HepG2 (cell line): Measurements from ENCODE around the gene APOBEC3H. TPM values are rescaled to one million over a fixed set of nuclear protein-coding genes. Genes with fewer than 3 reads are reported as not detected.
"Not testable (repeated sequence)": the region's sequence is repeated elsewhere in the genome, so short reads cannot be mapped to it uniquely, and the experiment has no call there.

ENCODE experiments used
- ATAC-seq: fragments of 200-7000 bp; cut with Tn5 transposase; 3 replicates; pipeline ENCODE4 v1.9.1; 2020; ENCODE audit warnings: mild to moderate bottlenecking, moderate library complexity
- Bru-seq: library from RNA; stranded (reverse); fragments of 400-500 nt; gene quantifications from one replicate; lab custom pipeline; 2021; lab: Mats Ljungman, UMichigan
- BruChase-seq, 2 experiments: library from RNA; stranded (reverse); fragments of 400-500 nt; gene quantifications; one replicate each; lab custom pipeline; 2021; lab: Mats Ljungman, UMichigan
- BruUV-seq: library from RNA; stranded (reverse); fragments of 400-500 nt; replicated peaks from 2 replicates; lab custom pipeline; 2021; lab: Mats Ljungman, UMichigan
- CTCF ChIA-PET: fragments of 300-600 bp; formaldehyde crosslinking; extraction: SDS; loops from one replicate; lab custom pipeline; 2021; ENCODE audit warnings: low total read pairs, inconsistent platforms, low intra/inter-chr PET ratio; lab: Yijun Ruan, JAX
- POLR2A ChIA-PET: fragments of 350-600 bp; sonication (Branson Sonifier 250); formaldehyde crosslinking; loops from one replicate; lab custom pipeline; 2020; ENCODE audit warnings: antibody characterized with exemption, inconsistent platforms; lab: Yijun Ruan, JAX
- DNase-seq: peaks from one replicate; pipeline ENCODE4 v3.0.0-alpha.2; 2015; ENCODE audit warnings: low spot score
- FAIRE-seq: peaks from 3 replicates; lab custom pipeline; 2011; peaks lifted over from hg19 to GRCh38; lab: Jason Lieb, UNC
- H2AFZ ChIP-seq: one replicate; pipeline ENCODE4 v1.6.1; 2011; ENCODE audit warnings: low read length, inconsistent platforms
- H3K27ac ChIP-seq: fragments of 300-600 bp; 3 replicates; pipeline ENCODE4 v1.8.0; 2011; ENCODE audit warnings: mixed run types, mild to moderate bottlenecking, mixed read lengths, low read length, inconsistent platforms; ENCODE audit not compliant: insufficient read depth; ENCODE audit errors: extremely low read length
- H3K27me3 ChIP-seq, 2 experiments: fragments of 200-600 bp in 1 of 2; 2 replicates in 1 of 2; 3 replicates in 1 of 2; pipeline versions ENCODE4 v1.6.0 to v1.8.0; 2011; ENCODE audit warnings: low read length in 2 of 2, mild to moderate bottlenecking in 2 of 2, moderate library complexity in 2 of 2, inconsistent platforms in 1 of 2; ENCODE audit not compliant: insufficient read depth in 2 of 2, control insufficient read depth in 1 of 2
- H3K36me3 ChIP-seq, 2 experiments: fragments of 200-600 bp in 1 of 2; replicated peaks in 1 of 2; 2 replicates in 1 of 2; 3 replicates in 1 of 2; pipeline versions ENCODE4 v1.5.1 to v1.8.0; 2011; ENCODE audit warnings: low read length in 2 of 2, inconsistent platforms in 1 of 2; ENCODE audit not compliant: insufficient read depth in 2 of 2, control insufficient read depth in 1 of 2
- H3K4me1 ChIP-seq: 2 replicates; pipeline ENCODE4 v1.5.1; 2012; ENCODE audit warnings: low read length, inconsistent platforms; ENCODE audit not compliant: insufficient read depth
- H3K4me2 ChIP-seq: 2 replicates; pipeline ENCODE4 v1.6.0; 2011; ENCODE audit warnings: low read depth, low read length, inconsistent platforms
- H3K4me3 ChIP-seq, 3 experiments: fragments of 200-600 bp in 1 of 3; sonication (generic), shearing (Covaris generic) in 1 of 3; replicated peaks in 1 of 3; 2 replicates each; pipeline ENCODE4 v1.5.1; 2011 to 2016; ENCODE audit warnings: low read length in 3 of 3, inconsistent platforms in 2 of 3, low read depth in 2 of 3, mild to moderate bottlenecking in 2 of 3, control low read depth in 1 of 3, mixed read lengths in 1 of 3; ENCODE audit not compliant: insufficient read depth in 1 of 3
- H3K79me2 ChIP-seq: one replicate; pipeline ENCODE4 v1.6.1; 2011; ENCODE audit warnings: low read length, inconsistent platforms; ENCODE audit not compliant: insufficient read depth
- H3K9ac ChIP-seq: 2 replicates; pipeline ENCODE4 v1.6.0; 2011; ENCODE audit warnings: mild to moderate bottlenecking, low read depth, low read length, inconsistent platforms; ENCODE audit not compliant: insufficient read depth
- H3K9me3 ChIP-seq: 2 replicates; pipeline ENCODE4 v1.5.1; 2012; ENCODE audit warnings: mild to moderate bottlenecking, low read length
- H4K20me1 ChIP-seq: 2 replicates; pipeline ENCODE4 v1.6.0; 2011; ENCODE audit warnings: inconsistent platforms, mild to moderate bottlenecking, low read length, moderate library complexity; ENCODE audit not compliant: insufficient read depth
- ZNF263 ChIP-seq: sonication (generic); formaldehyde crosslinking; IDR thresholded peaks from 2 replicates; pipeline ENCODE4 v1.4.0; 2020; ENCODE audit warnings: missing genetic modification reagents
- ZNF816 ChIP-seq: sonication (generic); formaldehyde crosslinking; IDR thresholded peaks from 2 replicates; pipeline ENCODE4 v1.8.0; 2022; ENCODE audit warnings: missing genetic modification reagents, mild to moderate bottlenecking, borderline replicate concordance
- WGBS: methylation state at CpG from one replicate; pipeline ENCODE4 v1.1.6; 2017; ENCODE audit warnings: low lambda C conversion rate; 5-methylcytosine and 5-hydroxymethylcytosine counted together
- in situ Hi-C: cut with HindIII; loops from 2 replicates; pipeline ENCODE4 v1.10.0; 2017; ENCODE audit warnings: low pct_unique_long_range_greater_than_20kb; ENCODE audit not compliant: extremely low pct_ligation_motif_present
- intact Hi-C: fragments of 100-400 bp; cut with micrococcal nuclease; formaldehyde crosslinking; loops from one replicate; pipeline ENCODE4 v1.10.0; 2022; ENCODE audit not compliant: unreplicated experiment
- long read RNA-seq, 2 experiments: library from RNA in 1 of 2; library from polyadenylated mRNA in 1 of 2; stranded (forward) in 1 of 2; unstranded in 1 of 2; transcript quantifications; one replicate each; pipeline ENCODE4 v2.0.0, GENCODE V29; 2019 to 2022
- polyA minus RNA-seq, 3 experiments: library from RNA; depleted of rRNA, polyadenylated mRNA; stranded (reverse); fragments of >200 nt; gene quantifications; 2 replicates each; pipeline ENCODE4 v1.2.3, GENCODE V29; 2011; ENCODE audit warnings: low replicate concordance in 1 of 3
- polyA plus RNA-seq, 8 experiments: library from polyadenylated mRNA; depleted of rRNA in 3 of 8; stranded (reverse) in 7 of 8; unstranded in 1 of 8; fragments of >200 nt; fragmentation: Illumina TruSeq in 4 of 8; extraction: Trizol in 4 of 8; gene quantifications; 2 replicates each; pipeline versions ENCODE4 v1.2.1 to v1.2.3, GENCODE V29; 2011 to 2016; ENCODE audit warnings: low read depth in 4 of 8, missing spikeins in 1 of 8, mixed read lengths in 1 of 8; ENCODE audit not compliant: insufficient read depth in 1 of 8
- total RNA-seq, 5 experiments: library from RNA; depleted of rRNA; stranded (reverse); fragments of >200 nt; fragmentation: Illumina TruSeq; extraction: Trizol; gene quantifications; 2 replicates each; pipeline ENCODE4 v1.2.3, GENCODE V29; 2016; ENCODE audit warnings: low read depth in 1 of 5

The APOBEC3H gene
- total RNA-seq (2016; rRNA removed; fragmentation: Illumina TruSeq; extraction: Trizol) (0.31 and 1.0 TPM in 2 replicates), polyA plus RNA-seq (2011; rRNA removed) (0.18 and 0.20 TPM in 2 replicates), polyA minus RNA-seq (2011; rRNA and poly(A)+ RNA removed; ENCODE audit: low replicate concordance) (0.16 TPM in 2 replicates), Bru-seq, nascent RNA (not detected), BruChase-seq, experiment 1, labeled RNA remaining after a 6-hour chase (not detected), BruChase-seq, experiment 2, labeled RNA remaining after a 2-hour chase (not detected)
- total RNA-seq (2016; cell fraction: cytosol; rRNA removed; fragmentation: Illumina TruSeq; extraction: Trizol; ENCODE audit: low read depth) = not detected in 2 replicates
- 0.25 and 0.32 TPM in 2 replicates for total RNA-seq (2016; cell fraction: insoluble cytoplasmic fraction; rRNA removed; fragmentation: Illumina TruSeq; extraction: Trizol)
- 0.37 and 0.38 TPM in 2 replicates for total RNA-seq (2016; cell fraction: membrane; rRNA removed; fragmentation: Illumina TruSeq; extraction: Trizol)
- total RNA-seq (2016; cell fraction: nucleus; rRNA removed; fragmentation: Illumina TruSeq; extraction: Trizol) = not detected in 2 replicates
- polyA plus RNA-seq (2011; cell fraction: cytosol; rRNA removed) = 0.08 and 0.13 TPM in 2 replicates
- polyA plus RNA-seq (2011; cell fraction: nucleus; rRNA removed) = not detected in 2 replicates
- polyA plus RNA-seq (2012) = not detected in 2 replicates
- 0.17 TPM in 1 of 2 replicates, not detected in the other for polyA plus RNA-seq (2016; cell fraction: cytosol; fragmentation: Illumina TruSeq; extraction: Trizol; ENCODE audit: low read depth)
- 0.46 and 0.52 TPM in 2 replicates for polyA plus RNA-seq (2016; cell fraction: insoluble cytoplasmic fraction; fragmentation: Illumina TruSeq; extraction: Trizol; ENCODE audit: low read depth)
- polyA plus RNA-seq (2016; cell fraction: membrane; fragmentation: Illumina TruSeq; extraction: Trizol; ENCODE audit: low read depth) = 0.27 and 0.29 TPM in 2 replicates
- polyA plus RNA-seq (2016; cell fraction: nucleus; fragmentation: Illumina TruSeq; extraction: Trizol; ENCODE audit: insufficient read depth, low read depth) = not detected in 2 replicates
- not detected in 2 replicates for polyA minus RNA-seq (2011; cell fraction: cytosol; rRNA and poly(A)+ RNA removed)
- polyA minus RNA-seq (2011; cell fraction: nucleus; rRNA and poly(A)+ RNA removed) = not detected in 2 replicates
- long read RNA-seq, experiment 1 = 0 reads
- long read RNA-seq, experiment 2 = 0 reads

- no peak within 1 kb of the TSS for H3K9ac ChIP-seq
- H3K4me3 ChIP-seq = peak within 1 kb of the TSS in 1 of 3 experiments; percentile 12; a peak in 1 of 6 replicates
- H3K79me2 ChIP-seq = no peaks in the 10 kb centered on the region
- H3K4me2 ChIP-seq = peak within 1 kb of the TSS; percentile 24
- in situ Hi-C loops (no loop called here), intact Hi-C loops (no loop called here)
- ChIA-PET POLR2A (no interaction called here), CTCF (no interaction called here)
- 64% methylated on average over 8 of the region's 9 CpGs for WGBS
- peaks cover 0 to 14% of the 10 kb centered on the region in 2 experiments; a peak in 2 of 5 replicates for H3K27me3 ChIP-seq
- H3K27ac ChIP-seq = no peak within 1 kb of the TSS
- no peaks in the 10 kb centered on the region for H3K9me3 ChIP-seq
- H4K20me1 ChIP-seq = no peaks in the 10 kb centered on the region
- peaks cover 20% of the 10 kb centered on the region for H3K4me1 ChIP-seq
- BruUV-seq = no TSS peak
- H2AFZ ChIP-seq = no peak within 1 kb of the TSS
- ATAC-seq (peak; percentile 48), FAIRE-seq (no peak), DNase-seq (no peak)
- peak; percentile 92 for TF ChIP-seq ZNF263 (CRISPR knock-in tag)
- TF ChIP-seq ZNF816 (CRISPR knock-in tag) = no peak
- H3K36me3 ChIP-seq = no peaks in the 10 kb centered on the region
These were observed at the start of gene APOBEC3H for GRCh38 chr22:39097098-39098020. Gene APOBEC3H, plus strand, starts transcription at chr22:39097244. Its CDS starts 3,035 bp downstream, at chr22:39100279.

GRCh38 chr22:39049486-39049885 lies 47.6 kb upstream of the APOBEC3H start:
- POLR2A ChIA-PET, intact Hi-C loops, H3K79me2 ChIP-seq, in situ Hi-C loops, H3K9me3 ChIP-seq, H3K36me3 ChIP-seq, H4K20me1 ChIP-seq, CTCF ChIA-PET, DNase-seq, BruUV-seq, H3K9ac ChIP-seq, H3K4me1 ChIP-seq, H2AFZ ChIP-seq, H3K4me2 ChIP-seq, H3K27me3 ChIP-seq, H3K27ac ChIP-seq, FAIRE-seq, ATAC-seq, H3K4me3 ChIP-seq: not testable (repeated sequence)
- whole genome bisulfite sequencing = 51% methylated on average over 7 of the region's 7 CpGs

- H3K9ac ChIP-seq, ATAC-seq, in situ Hi-C loops, H3K27me3 ChIP-seq, H3K4me2 ChIP-seq, H3K27ac ChIP-seq, CTCF ChIA-PET, H3K36me3 ChIP-seq, H4K20me1 ChIP-seq, DNase-seq, H3K4me3 ChIP-seq, H3K79me2 ChIP-seq, FAIRE-seq, POLR2A ChIA-PET, intact Hi-C loops, BruUV-seq, H2AFZ ChIP-seq: not testable (repeated sequence)
- WGBS = 71% methylated on average over 12 of the region's 18 CpGs
- Histone ChIP-seq H3K4me1 (peaks cover 19% of the 10 kb centered on the region), H3K9me3 (peaks cover 14% of the 10 kb centered on the region)
These were observed 45.1 kb upstream of the APOBEC3H start for GRCh38 chr22:39051844-39052495.
